ENCODE data around the gene MDM2. TPM values are rescaled to one million over a fixed set of nuclear protein-coding genes. Genes with fewer than 3 reads are reported as not detected.

The MDM2 gene
- total and polyA plus RNA-seq, 10 of the 15 experiments (the other 5 are each of a cell fraction or from before 2014, with no cell fraction given) = 48.2 to 174 (median 85.0) TPM

DNA sequence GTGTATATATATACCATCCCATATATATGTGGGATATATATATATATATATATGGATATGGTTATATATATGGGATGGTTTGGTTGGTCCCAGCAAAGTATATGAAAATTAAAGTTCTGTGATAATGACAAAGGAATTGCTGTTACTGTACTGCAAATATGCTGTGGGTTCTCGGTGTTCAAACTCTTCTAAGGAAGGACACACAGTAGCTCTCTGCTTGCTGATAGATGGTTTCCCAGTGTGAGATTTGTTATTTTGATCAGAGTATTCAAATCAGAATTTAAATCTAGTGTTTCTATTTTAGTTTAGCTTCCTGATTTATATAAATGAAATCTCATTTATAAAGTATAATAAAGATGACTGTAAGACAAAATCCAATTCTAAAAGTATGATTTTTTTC lies 42.3 kb upstream of the MDM2 start:
- Histone ChIP-seq H2AFZ (ENCODE audit: control insufficient read depth, low read depth, low read length) (no peak overlapping the region), H3K4me1 (ENCODE audit: control insufficient read depth, insufficient read depth, low read length) (no peaks in the 10 kb centered on the region), H3K4me2 (ENCODE audit: control insufficient read depth, insufficient read depth) (no peak overlapping the region), H3K27me3 (replicated peaks in 1 of 2; ENCODE audit: control insufficient read depth in 2 of 2, insufficient read depth in 2 of 2, low read length in 1 of 2) (no peaks in the 10 kb centered on the region), H3K4me3 (no peak overlapping the region), H3K9me3 (replicated peaks; ENCODE audit: control insufficient read depth, insufficient read depth, low read length) (no peaks in the 10 kb centered on the region), H4K20me1 (ENCODE audit: control insufficient read depth, insufficient read depth) (no peaks in the 10 kb centered on the region), H3K9ac (ENCODE audit: control insufficient read depth, insufficient read depth, low read length) (no peak overlapping the region), H3K79me2 (ENCODE audit: control insufficient read depth, insufficient read depth, low read length) (no peaks in the 10 kb centered on the region), H3K27ac (ENCODE audit: control insufficient read depth, insufficient read depth) (no peak overlapping the region), H3K36me3 (ENCODE audit: control insufficient read depth in 2 of 2, insufficient read depth in 2 of 2, low read length in 1 of 2) (peaks cover 0 to 3% of the 10 kb centered on the region in 2 experiments; a peak in 1 of 4 replicates)
- ChIA-PET SMC1A (ENCODE audit: uncharacterized antibody, unreplicated experiment) (no interaction called here), CTCF (interaction anchor here (1.4 kb wide), 1 partner anchor 14 kb away, joined by 3 read pairs; no protein-coding TSS in a partner anchor), POLR2A (interaction anchor here (0.6 kb wide), 1 partner anchor 9 kb away, joined by 3 read pairs; no protein-coding TSS in a partner anchor), RAD21 (ENCODE audit: unreplicated experiment) (interaction anchor here (1.5 kb wide), 1 partner anchor 410 kb away, joined by 3 read pairs; no protein-coding TSS in a partner anchor)
- ATAC-seq = no peak
- TF ChIP-seq MTA2 (IDR thresholded peaks at IDR 0.05; ENCODE audit: low read depth) = no peak
- no peak for TF ChIP-seq MXI1 (IDR thresholded peaks at IDR 0.05; ENCODE audit: low read depth, low read length)
- no peak for TF ChIP-seq ZBTB11 (CRISPR knock-in tag; IDR thresholded peaks at IDR 0.05)
- TF ChIP-seq RB1 (IDR thresholded peaks at IDR 0.05; ENCODE audit: borderline replicate concordance) = no peak
- TF ChIP-seq NBN (IDR thresholded peaks at IDR 0.05) = no peak
- no peak for FAIRE-seq
- DNase-seq (ENCODE audit: low read depth, low spot score) = no peak
- intact Hi-C loops (cut with micrococcal nuclease; ENCODE audit: unreplicated experiment) (no loop called here), in situ Hi-C loops (cut with MboI) (no loop called here)
- WGBS (ENCODE audit: insufficient coverage, insufficient replicate concordance, low lambda C conversion rate, missing lambda C conversion rate) = 100% methylated on average over 1 of the region's 1 CpG
- no TSS peak for BruUV-seq (replicated peaks)

Data from GM12878 (cell line).